IMR-90 (cell line): ENCODE data around the gene FCHSD2. TPM values are rescaled to one million over a fixed set of nuclear protein-coding genes. Genes with fewer than 3 reads are reported as not detected.

ENCODE experiments used
- ATAC-seq: fragments of 200-7000 bp; cut with Tn5 transposase; 2 replicates; pipeline ENCODE4 v1.9.1; 2020; ENCODE audit warnings: low read depth, mild to moderate bottlenecking, moderate library complexity
- BruUV-seq: library from RNA; stranded (reverse); fragments of 400-500 nt; replicated peaks from 2 replicates; lab custom pipeline; 2021; lab: Mats Ljungman, UMichigan
- CTCF ChIA-PET: fragments of 300-600 bp; formaldehyde crosslinking; extraction: SDS; loops from one replicate; lab custom pipeline; 2021; ENCODE audit warnings: antibody characterized with exemption; lab: Yijun Ruan, JAX
- POLR2A ChIA-PET: fragments of 300-600 bp; sonication (Branson Sonifier 250); formaldehyde crosslinking; loops from one replicate; lab custom pipeline; 2022; ENCODE audit warnings: antibody characterized with exemption; ENCODE audit not compliant: unreplicated experiment; lab: Charles Lee
- DNase-seq: peaks from one replicate; pipeline ENCODE4 v3.0.0; 2013
- H2AFZ ChIP-seq: replicated peaks from 2 replicates; pipeline ENCODE3; 2013; ENCODE audit warnings: low read length, mild to moderate bottlenecking; ENCODE audit not compliant: poor library complexity
- H2AK5ac ChIP-seq: 2 replicates; pipeline ENCODE4 v1.6.1; 2013; ENCODE audit warnings: low read depth, low read length, inconsistent platforms
- H2AK9ac ChIP-seq: replicated peaks from 2 replicates; pipeline ENCODE3; 2013; ENCODE audit warnings: mild to moderate bottlenecking, low read depth, low read length, moderate library complexity; ENCODE audit not compliant: poor library complexity
- H2BK120ac ChIP-seq: 2 replicates; pipeline ENCODE4 v1.6.1; 2013; ENCODE audit warnings: low read depth, low read length, inconsistent platforms
- H2BK15ac ChIP-seq: 3 replicates; pipeline ENCODE4 v1.6.1; 2013; ENCODE audit warnings: low read depth, low read length, inconsistent platforms
- H2BK20ac ChIP-seq: 2 replicates; pipeline ENCODE4 v1.6.1; 2013; ENCODE audit warnings: low read depth, mild to moderate bottlenecking, inconsistent platforms, low read length, moderate library complexity
- H2BK5ac ChIP-seq: 2 replicates; pipeline ENCODE4 v1.6.1; 2013; ENCODE audit warnings: mild to moderate bottlenecking, low read depth, low read length, inconsistent platforms; ENCODE audit not compliant: poor library complexity, severe bottlenecking
- H3K14ac ChIP-seq: replicated peaks from 2 replicates; pipeline ENCODE4 v1.6.1; 2013; ENCODE audit warnings: low read depth, low read length, inconsistent platforms
- H3K18ac ChIP-seq: 2 replicates; pipeline ENCODE4 v1.6.1; 2013; ENCODE audit warnings: low read depth, low read length, control low read depth
- H3K23ac ChIP-seq: 2 replicates; pipeline ENCODE4 v1.6.1; 2013; ENCODE audit warnings: low read depth, low read length, inconsistent platforms
- H3K27ac ChIP-seq: 2 replicates; pipeline ENCODE4 v1.5.1; 2013; ENCODE audit warnings: mild to moderate bottlenecking, control low read depth, low read length; ENCODE audit not compliant: insufficient read depth
- H3K27me3 ChIP-seq: 2 replicates; pipeline ENCODE4 v1.6.1; 2013; ENCODE audit warnings: low read length; ENCODE audit not compliant: control insufficient read depth, insufficient read depth
- H3K36me3 ChIP-seq: 2 replicates; pipeline ENCODE4 v1.6.1; 2013; ENCODE audit warnings: low read length, mixed read lengths; ENCODE audit not compliant: control insufficient read depth, insufficient read depth
- H3K4ac ChIP-seq: 2 replicates; pipeline ENCODE4 v1.6.1; 2013; ENCODE audit warnings: low read depth, low read length, inconsistent platforms
- H3K4me1 ChIP-seq: 2 replicates; pipeline ENCODE4 v1.6.1; 2013; ENCODE audit warnings: low read length, mixed read lengths; ENCODE audit not compliant: control insufficient read depth, insufficient read depth
- H3K4me2 ChIP-seq: 2 replicates; pipeline ENCODE4 v1.6.1; 2013; ENCODE audit warnings: low read depth, mild to moderate bottlenecking, control low read depth, low read length, moderate library complexity
- H3K4me3 ChIP-seq: 2 replicates; pipeline ENCODE4 v1.5.1; 2013; ENCODE audit warnings: low read depth, mild to moderate bottlenecking, control low read depth, low read length, moderate library complexity; ENCODE audit not compliant: insufficient read depth
- H3K56ac ChIP-seq: 2 replicates; pipeline ENCODE4 v1.6.1; 2013; ENCODE audit warnings: low read length, inconsistent platforms; ENCODE audit not compliant: insufficient read depth; ENCODE audit errors: extremely low read depth
- H3K79me1 ChIP-seq, 2 experiments: 2 replicates each; pipeline ENCODE4 v1.6.1; 2013; ENCODE audit warnings: low read length in 2 of 2, inconsistent platforms in 1 of 2, low read depth in 1 of 2
- H3K9ac ChIP-seq: 2 replicates; pipeline ENCODE4 v1.6.1; 2013; ENCODE audit warnings: low read depth, low read length, control low read depth
- H3K9me1 ChIP-seq: 2 replicates; pipeline ENCODE4 v1.6.1; 2013; ENCODE audit warnings: low read length, inconsistent platforms; ENCODE audit not compliant: insufficient read depth
- H3K9me3 ChIP-seq: 2 replicates; pipeline ENCODE4 v1.6.1; 2013; ENCODE audit warnings: low read length; ENCODE audit not compliant: control insufficient read depth, insufficient read depth
- H4K20me1 ChIP-seq: 2 replicates; pipeline ENCODE4 v1.6.1; 2013; ENCODE audit warnings: low read length, inconsistent platforms; ENCODE audit not compliant: insufficient read depth
- H4K5ac ChIP-seq: 2 replicates; pipeline ENCODE4 v1.6.1; 2013; ENCODE audit warnings: mild to moderate bottlenecking, low read depth, low read length, control low read depth
- H4K8ac ChIP-seq, 2 experiments: 2 replicates each; pipeline ENCODE4 v1.6.1; 2013; ENCODE audit warnings: low read depth in 2 of 2, low read length in 2 of 2, control low read depth in 1 of 2, inconsistent platforms in 1 of 2
- H4K91ac ChIP-seq: 2 replicates; pipeline ENCODE4 v1.6.1; 2013; ENCODE audit warnings: low read depth, low read length, inconsistent platforms; ENCODE audit not compliant: insufficient read depth
- BHLHE40 ChIP-seq: fragments of 150-350 bp; IDR thresholded peaks from 2 replicates; pipeline ENCODE4 v1.6.1; 2016; ENCODE audit warnings: mild to moderate bottlenecking, low read depth, low read length
- CEBPB ChIP-seq: IDR thresholded peaks from 2 replicates; pipeline ENCODE4 v1.6.1; 2012; ENCODE audit warnings: low read depth, low read length, improper control_type of control experiment
- CHD1 ChIP-seq: IDR thresholded peaks from 2 replicates; pipeline ENCODE4 v1.6.1; 2012; ENCODE audit warnings: low read depth, low read length, improper control_type of control experiment
- FOS ChIP-seq: fragments of 150-350 bp; IDR thresholded peaks from 2 replicates; pipeline ENCODE4 v1.6.1; 2016; ENCODE audit warnings: low read depth, low read length
- MAFK ChIP-seq: IDR thresholded peaks from 2 replicates; pipeline ENCODE4 v1.6.1; 2012; ENCODE audit warnings: low read depth, low read length, improper control_type of control experiment
- MAZ ChIP-seq: IDR thresholded peaks from 2 replicates; pipeline ENCODE4 v1.6.1; 2012; ENCODE audit warnings: low read depth, mild to moderate bottlenecking, low read length, improper control_type of control experiment, moderate library complexity, borderline replicate concordance
- MXI1 ChIP-seq: IDR thresholded peaks from 2 replicates; pipeline ENCODE4 v1.6.1; 2012; ENCODE audit warnings: low read depth, mild to moderate bottlenecking, low read length, moderate library complexity, borderline replicate concordance
- NFE2L2 ChIP-seq: fragments of 150-350 bp; IDR thresholded peaks from 2 replicates; pipeline ENCODE4 v1.6.1; 2016; ENCODE audit warnings: low read depth, mild to moderate bottlenecking, low read length
- POLR2A ChIP-seq: IDR thresholded peaks from 2 replicates; pipeline ENCODE4 v1.6.1; 2012; ENCODE audit warnings: mild to moderate bottlenecking, low read depth, low read length
- RAD21 ChIP-seq: IDR thresholded peaks from 2 replicates; pipeline ENCODE4 v1.6.1; 2012; ENCODE audit warnings: low read length, improper control_type of control experiment
- RCOR1 ChIP-seq: IDR thresholded peaks from 2 replicates; pipeline ENCODE4 v1.6.1; 2012; ENCODE audit warnings: mild to moderate bottlenecking, low read length, improper control_type of control experiment; ENCODE audit not compliant: insufficient replicate concordance
- RFX5 ChIP-seq: IDR thresholded peaks from 2 replicates; pipeline ENCODE4 v1.8.0; 2012; ENCODE audit warnings: low read depth, mild to moderate bottlenecking, low read length, moderate library complexity
- SMC3 ChIP-seq: fragments of 150-350 bp; IDR thresholded peaks from 2 replicates; pipeline ENCODE4 v1.6.1; 2016; ENCODE audit warnings: low read depth, mild to moderate bottlenecking, antibody characterized with exemption, low read length, moderate library complexity
- USF2 ChIP-seq: fragments of 150-350 bp; IDR thresholded peaks from 2 replicates; pipeline ENCODE4 v1.6.1; 2017; ENCODE audit warnings: mild to moderate bottlenecking, antibody characterized with exemption, low read length, low read depth
- WGBS, 2 experiments: methylation state at CpG; one replicate each; pipeline versions ENCODE4 v1.1.5 to v1.1.7; 2013; ENCODE audit warnings: missing lambda C conversion rate in 2 of 2; ENCODE audit not compliant: insufficient read length in 1 of 2; ENCODE audit errors: extremely low coverage in 2 of 2; 5-methylcytosine and 5-hydroxymethylcytosine counted together
- dilution Hi-C: fragments of 300-500 bp; cut with HindIII; formaldehyde crosslinking; loops from one replicate; pipeline ENCODE4 v1.14.3; 2018; ENCODE audit warnings: low sequenced_read_pairs; ENCODE audit not compliant: unreplicated experiment
- in situ Hi-C: fragments of 300-500 bp; cut with MboI; formaldehyde crosslinking; loops from 3 replicates; pipeline ENCODE4 v1.14.3; 2019; ENCODE audit warnings: low sequenced_read_pairs, inconsistent platforms, mixed read lengths
- intact Hi-C: fragments of 100-400 bp; cut with micrococcal nuclease; formaldehyde crosslinking; loops from 2 replicates; pipeline ENCODE4 v1.10.0; 2022
- polyA plus RNA-seq, 3 experiments: library from polyadenylated mRNA; depleted of rRNA; stranded (reverse); fragments of >200 nt; gene quantifications; 2 replicates each; pipeline ENCODE4 v1.2.3, GENCODE V29; 2012; ENCODE audit warnings: low replicate concordance in 1 of 3
- total RNA-seq: library from RNA; depleted of rRNA; stranded (reverse); fragments of >200 nt; gene quantifications from 2 replicates; pipeline ENCODE4 v1.2.3, GENCODE V29; 2012
- TF ChIP-seq, protein P1 (sequence below): fragments of 150-350 bp; IDR thresholded peaks from 2 replicates; pipeline ENCODE4 v1.6.1; 2016; ENCODE audit warnings: low read depth, mild to moderate bottlenecking, low read length, moderate library complexity, borderline replicate concordance
- TF ChIP-seq, protein P2 (sequence below): conservative IDR thresholded peaks from 2 replicates; pipeline ENCODE4 v1.5.1; 2012; ENCODE audit warnings: mild to moderate bottlenecking, low read depth, low read length, improper control_type of control experiment

Gene FCHSD2
- total and polyA plus RNA-seq, 2 of the 4 experiments (the other 2 are of a cell fraction): 5.9 to 18.7 TPM

DNA sequence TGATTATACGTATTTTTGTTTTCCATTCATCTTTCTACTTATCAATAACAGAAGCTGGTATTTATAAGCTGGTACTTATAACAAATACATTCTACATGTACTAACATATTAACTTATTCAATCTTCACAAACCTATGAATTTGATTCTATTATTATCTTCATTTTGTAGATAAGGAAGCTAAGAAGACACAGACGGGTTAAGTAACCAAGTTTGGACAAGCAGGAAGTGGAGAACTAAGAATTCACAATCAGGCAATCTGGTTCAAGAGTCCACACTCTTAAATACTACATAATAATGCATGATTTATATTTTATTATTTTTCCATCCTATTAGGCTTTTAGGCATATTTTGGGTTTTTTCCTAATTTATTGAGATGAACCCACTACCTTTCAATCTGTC is 25.0 kb downstream of the FCHSD2 start:
- Histone ChIP-seq H3K14ac (no peak overlapping the region), H4K91ac (no peak overlapping the region), H3K4me1 (no peaks in the 10 kb centered on the region), H2BK5ac (no peak overlapping the region), H3K9ac (no peak overlapping the region), H2BK120ac (no peak overlapping the region), H2AK9ac (no peak overlapping the region), H4K5ac (no peak overlapping the region), H3K9me3 (no peaks in the 10 kb centered on the region), H3K36me3 (peaks cover 3% of the 10 kb centered on the region; the same call in 1 of the 2 replicates), H2BK20ac (no peak overlapping the region), H4K8ac (no peak overlapping the region), H2AFZ (no peak overlapping the region), H3K9me1 (no peaks in the 10 kb centered on the region; the same call in 1 of the 2 replicates), H3K79me1 (peaks cover 39 to 65% of the 10 kb centered on the region in 2 experiments), H3K27me3 (no peaks in the 10 kb centered on the region), H3K27ac (no peak overlapping the region), H3K4me2 (no peak overlapping the region), H3K18ac (no peak overlapping the region), H3K56ac (no peak overlapping the region), H2BK15ac (no peak overlapping the region), H3K4ac (no peak overlapping the region), H3K23ac (no peak overlapping the region), H3K4me3 (no peak overlapping the region), H2AK5ac (no peak overlapping the region), H4K20me1 (peaks cover 8% of the 10 kb centered on the region; the same call in 1 of the 2 replicates)
- DNase-seq: no peak
- ATAC-seq: no peak
- TF ChIP-seq, protein P1, sequence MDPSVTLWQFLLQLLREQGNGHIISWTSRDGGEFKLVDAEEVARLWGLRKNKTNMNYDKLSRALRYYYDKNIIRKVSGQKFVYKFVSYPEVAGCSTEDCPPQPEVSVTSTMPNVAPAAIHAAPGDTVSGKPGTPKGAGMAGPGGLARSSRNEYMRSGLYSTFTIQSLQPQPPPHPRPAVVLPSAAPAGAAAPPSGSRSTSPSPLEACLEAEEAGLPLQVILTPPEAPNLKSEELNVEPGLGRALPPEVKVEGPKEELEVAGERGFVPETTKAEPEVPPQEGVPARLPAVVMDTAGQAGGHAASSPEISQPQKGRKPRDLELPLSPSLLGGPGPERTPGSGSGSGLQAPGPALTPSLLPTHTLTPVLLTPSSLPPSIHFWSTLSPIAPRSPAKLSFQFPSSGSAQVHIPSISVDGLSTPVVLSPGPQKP: no peak
- no peak for TF ChIP-seq USF2
- no peak for TF ChIP-seq MAFK
- TF ChIP-seq RCOR1: no peak
- TF ChIP-seq NFE2L2: no peak
- TF ChIP-seq RAD21: no peak
- no peak for TF ChIP-seq RFX5
- TF ChIP-seq BHLHE40: no peak
- TF ChIP-seq CEBPB: no peak
- TF ChIP-seq SMC3: no peak
- no peak for TF ChIP-seq MAZ
- TF ChIP-seq, protein P2, sequence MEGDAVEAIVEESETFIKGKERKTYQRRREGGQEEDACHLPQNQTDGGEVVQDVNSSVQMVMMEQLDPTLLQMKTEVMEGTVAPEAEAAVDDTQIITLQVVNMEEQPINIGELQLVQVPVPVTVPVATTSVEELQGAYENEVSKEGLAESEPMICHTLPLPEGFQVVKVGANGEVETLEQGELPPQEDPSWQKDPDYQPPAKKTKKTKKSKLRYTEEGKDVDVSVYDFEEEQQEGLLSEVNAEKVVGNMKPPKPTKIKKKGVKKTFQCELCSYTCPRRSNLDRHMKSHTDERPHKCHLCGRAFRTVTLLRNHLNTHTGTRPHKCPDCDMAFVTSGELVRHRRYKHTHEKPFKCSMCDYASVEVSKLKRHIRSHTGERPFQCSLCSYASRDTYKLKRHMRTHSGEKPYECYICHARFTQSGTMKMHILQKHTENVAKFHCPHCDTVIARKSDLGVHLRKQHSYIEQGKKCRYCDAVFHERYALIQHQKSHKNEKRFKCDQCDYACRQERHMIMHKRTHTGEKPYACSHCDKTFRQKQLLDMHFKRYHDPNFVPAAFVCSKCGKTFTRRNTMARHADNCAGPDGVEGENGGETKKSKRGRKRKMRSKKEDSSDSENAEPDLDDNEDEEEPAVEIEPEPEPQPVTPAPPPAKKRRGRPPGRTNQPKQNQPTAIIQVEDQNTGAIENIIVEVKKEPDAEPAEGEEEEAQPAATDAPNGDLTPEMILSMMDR: no peak
- TF ChIP-seq POLR2A: no peak
- no peak for TF ChIP-seq CHD1
- no peak for TF ChIP-seq FOS
- TF ChIP-seq MXI1: no peak
- ChIA-PET CTCF (interaction anchor here (0.5 kb wide), 1 partner anchor 118 kb away, joined by 6 read pairs; no protein-coding TSS in a partner anchor), POLR2A (interaction anchor here (0.6 kb wide), 1 partner anchor 302 kb away, joined by 3 read pairs; no protein-coding TSS in a partner anchor)
- in situ Hi-C loops (no loop called here), intact Hi-C loops (loop anchor here (5.0 kb wide), 2 partner anchors 45 to 80 kb away; no protein-coding TSS in a partner anchor), dilution Hi-C loops (no loop called here)
- BruUV-seq: no TSS peak
- WGBS, 2 experiments: no CpG with 5 or more reads among the region's 2 CpGs
